Suprapubic skin (tissue), 4 donors: ENCODE results near the gene GATAD2B.

Experiments used
- POLR2A ChIP-seq, 2 donors: fragments of 450-650 bp; IDR thresholded peaks; one replicate each; pipeline ENCODE4 v1.6.1; 2017; ENCODE audit warnings: antibody characterized with exemption in 2 of 2, mild to moderate bottlenecking in 2 of 2, moderate library complexity in 2 of 2
- POLR2AphosphoS5 ChIP-seq, 3 donors: sonication (generic); formaldehyde crosslinking; IDR thresholded peaks; one replicate each; pipeline ENCODE4 v1.6.1; 2017; ENCODE audit warnings: antibody characterized with exemption in 3 of 3
- TF ChIP-seq, protein P1 (sequence below), 2 donors: fragments of 200-600 bp in 1 of 2; fragments of 450-650 bp in 1 of 2; sonication (generic) in 1 of 2; IDR thresholded peaks; one replicate each; pipeline ENCODE4 v1.5.1; 2016 to 2019; ENCODE audit warnings: antibody characterized with exemption in 2 of 2, mild to moderate bottlenecking in 1 of 2, moderate library complexity in 1 of 2

DNA sequence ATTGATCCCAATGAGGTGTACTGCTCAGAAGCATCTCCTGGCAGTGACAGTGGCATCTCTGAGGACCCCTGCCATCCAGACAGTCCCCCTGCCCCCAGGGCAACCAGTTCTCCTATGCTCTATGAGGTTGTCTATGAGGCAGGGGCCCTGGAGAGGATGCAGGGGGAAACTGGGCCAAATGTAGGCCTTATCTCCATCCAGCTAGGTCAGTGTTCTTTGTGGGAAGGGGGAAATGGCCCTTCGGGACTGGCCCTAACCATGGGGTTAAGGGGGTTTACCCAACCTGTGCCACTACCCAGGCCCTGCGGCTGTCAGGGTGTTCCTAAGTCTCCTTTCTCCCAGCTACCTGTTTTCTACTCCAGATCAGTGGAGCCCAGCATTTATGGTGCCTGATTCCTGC lies 46.2 kb upstream of the GATAD2B start:
- no peak for TF ChIP-seq POLR2AphosphoS5 (IDR thresholded peaks at IDR 0.05)
- TF ChIP-seq, protein P1, sequence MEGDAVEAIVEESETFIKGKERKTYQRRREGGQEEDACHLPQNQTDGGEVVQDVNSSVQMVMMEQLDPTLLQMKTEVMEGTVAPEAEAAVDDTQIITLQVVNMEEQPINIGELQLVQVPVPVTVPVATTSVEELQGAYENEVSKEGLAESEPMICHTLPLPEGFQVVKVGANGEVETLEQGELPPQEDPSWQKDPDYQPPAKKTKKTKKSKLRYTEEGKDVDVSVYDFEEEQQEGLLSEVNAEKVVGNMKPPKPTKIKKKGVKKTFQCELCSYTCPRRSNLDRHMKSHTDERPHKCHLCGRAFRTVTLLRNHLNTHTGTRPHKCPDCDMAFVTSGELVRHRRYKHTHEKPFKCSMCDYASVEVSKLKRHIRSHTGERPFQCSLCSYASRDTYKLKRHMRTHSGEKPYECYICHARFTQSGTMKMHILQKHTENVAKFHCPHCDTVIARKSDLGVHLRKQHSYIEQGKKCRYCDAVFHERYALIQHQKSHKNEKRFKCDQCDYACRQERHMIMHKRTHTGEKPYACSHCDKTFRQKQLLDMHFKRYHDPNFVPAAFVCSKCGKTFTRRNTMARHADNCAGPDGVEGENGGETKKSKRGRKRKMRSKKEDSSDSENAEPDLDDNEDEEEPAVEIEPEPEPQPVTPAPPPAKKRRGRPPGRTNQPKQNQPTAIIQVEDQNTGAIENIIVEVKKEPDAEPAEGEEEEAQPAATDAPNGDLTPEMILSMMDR (IDR thresholded peaks at IDR 0.05), result no peak
- TF ChIP-seq POLR2A (IDR thresholded peaks at IDR 0.05), result no peak
